Epithelial cell of alveolus of lung (primary cell): ENCODE measurements around the gene SVOP. TPM values are rescaled to one million over a fixed set of nuclear protein-coding genes. Genes with fewer than 3 reads are reported as not detected.

ENCODE experiments used
- total RNA-seq: library from RNA; depleted of rRNA; stranded (reverse); fragments of >200 nt; gene quantifications from 2 replicates; pipeline ENCODE4 v1.2.1, GENCODE V29; 2015

SVOP gene, protein sequence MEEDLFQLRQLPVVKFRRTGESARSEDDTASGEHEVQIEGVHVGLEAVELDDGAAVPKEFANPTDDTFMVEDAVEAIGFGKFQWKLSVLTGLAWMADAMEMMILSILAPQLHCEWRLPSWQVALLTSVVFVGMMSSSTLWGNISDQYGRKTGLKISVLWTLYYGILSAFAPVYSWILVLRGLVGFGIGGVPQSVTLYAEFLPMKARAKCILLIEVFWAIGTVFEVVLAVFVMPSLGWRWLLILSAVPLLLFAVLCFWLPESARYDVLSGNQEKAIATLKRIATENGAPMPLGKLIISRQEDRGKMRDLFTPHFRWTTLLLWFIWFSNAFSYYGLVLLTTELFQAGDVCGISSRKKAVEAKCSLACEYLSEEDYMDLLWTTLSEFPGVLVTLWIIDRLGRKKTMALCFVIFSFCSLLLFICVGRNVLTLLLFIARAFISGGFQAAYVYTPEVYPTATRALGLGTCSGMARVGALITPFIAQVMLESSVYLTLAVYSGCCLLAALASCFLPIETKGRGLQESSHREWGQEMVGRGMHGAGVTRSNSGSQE
- not detected in 2 replicates for total RNA-seq

DNA sequence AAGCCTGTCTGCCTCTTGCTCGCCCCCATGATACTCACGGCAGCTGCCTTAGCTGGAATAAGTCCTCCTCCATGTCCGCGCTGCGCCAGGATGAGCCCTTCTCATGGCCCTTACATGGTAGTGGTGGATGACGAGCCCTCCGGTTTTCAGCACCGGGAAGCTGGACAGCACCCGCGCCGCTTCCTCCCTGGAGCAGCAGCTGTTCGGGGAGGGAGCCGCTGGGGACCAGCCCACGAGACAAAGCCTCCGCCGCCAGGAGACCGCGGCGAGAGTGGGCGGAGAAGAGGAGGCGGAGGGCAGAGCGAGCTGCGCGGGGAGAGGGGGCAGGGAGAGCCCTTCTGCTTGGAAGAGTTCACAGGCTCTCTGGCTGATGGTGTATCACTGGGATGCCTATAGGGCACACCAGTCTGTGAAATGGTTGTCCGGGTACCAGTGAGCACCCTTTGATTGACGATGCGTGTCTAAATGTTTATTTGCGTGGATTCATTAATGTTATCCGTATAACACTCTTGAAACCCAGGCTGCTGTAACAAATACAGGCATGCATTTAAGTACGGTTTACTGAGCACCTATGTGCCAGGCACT is at the start of gene SVOP:
SVOP (minus strand) TSS at position 273 of the 585 bp plus-strand sequence; CDS start at position 73, 200 bp downstream.

DNA sequence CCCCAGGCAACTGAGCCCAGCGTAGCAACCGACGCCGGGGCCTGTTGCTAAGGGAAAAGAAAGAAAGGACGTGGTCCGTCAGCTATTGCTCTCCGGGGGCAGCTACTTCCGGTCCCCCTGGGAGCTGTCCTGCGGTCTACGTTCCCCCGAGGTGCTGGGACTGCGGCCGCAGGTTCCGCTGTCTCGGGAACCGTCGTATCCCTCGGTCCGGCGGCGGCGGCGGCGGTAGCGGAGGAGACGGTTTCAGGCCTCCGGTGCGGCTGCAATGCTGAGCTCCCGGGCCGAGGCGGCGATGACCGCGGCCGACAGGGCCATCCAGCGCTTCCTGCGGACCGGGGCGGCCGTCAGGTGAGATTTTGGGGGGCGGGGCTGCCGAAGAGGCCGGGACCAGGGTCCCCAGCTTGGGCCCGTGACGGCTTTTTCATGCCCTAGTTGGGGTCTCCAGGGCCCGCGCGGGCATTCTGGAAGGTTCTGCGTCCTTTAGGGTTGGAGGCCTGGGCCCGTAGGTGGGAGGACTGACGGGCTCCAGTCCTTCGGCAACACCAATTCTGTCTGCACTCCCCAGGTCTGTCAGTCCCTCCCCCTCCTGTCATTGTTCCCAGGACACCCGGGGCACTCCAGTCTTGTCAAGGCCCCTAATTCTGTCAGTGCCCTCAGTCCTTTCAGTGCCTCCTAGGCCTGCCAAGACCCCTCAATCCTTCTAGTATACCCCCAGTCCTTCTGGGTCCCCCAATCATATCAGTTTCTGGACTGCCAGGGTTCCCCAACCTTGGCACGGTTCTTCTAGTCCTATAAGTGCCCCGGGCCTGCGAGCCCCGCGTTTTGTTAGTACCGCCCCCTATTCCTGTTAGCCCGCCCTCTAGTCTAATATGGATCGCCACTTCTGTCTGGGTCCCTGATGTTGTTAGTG is 31.8 kb upstream of the SVOP start, which contains the start of gene USP30:
USP30 (plus strand) TSS at position 163 of the 910 bp plus-strand sequence; CDS start at position 266, 103 bp downstream.

DNA sequence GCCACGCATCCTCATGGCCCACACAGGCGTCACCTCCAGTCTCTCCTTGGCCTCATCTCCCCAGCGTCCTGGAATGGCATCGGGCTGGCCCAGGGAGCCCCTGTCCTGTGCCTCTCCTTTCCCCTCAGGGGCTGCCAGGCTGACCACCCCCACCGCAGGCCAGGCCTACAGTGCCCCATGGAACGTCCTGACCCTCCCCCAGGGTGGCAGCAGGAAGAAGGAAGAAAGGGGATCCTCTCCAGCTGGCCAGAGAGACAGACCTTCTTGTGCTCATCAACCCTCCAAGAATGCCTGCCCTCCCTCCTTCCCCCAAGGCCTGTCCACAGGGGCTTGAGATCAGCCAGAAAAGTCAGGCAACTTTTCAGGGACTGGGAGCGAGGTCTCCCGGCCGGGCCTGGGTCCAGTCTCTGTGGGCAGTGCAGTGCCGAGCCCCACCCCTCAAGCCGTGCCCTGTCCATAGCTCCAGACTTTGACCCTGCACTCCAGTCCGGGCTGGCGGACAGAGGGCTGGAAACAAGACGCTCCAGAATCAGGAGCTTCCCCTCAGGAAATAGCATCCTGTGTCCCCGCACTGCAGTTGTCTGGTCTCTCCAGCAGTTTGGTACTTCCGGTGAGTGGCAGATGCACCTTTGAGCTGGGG is 141.1 kb downstream of the SVOP start, which contains the start of gene DAO:
DAO (plus strand) TSS at position 478 of the 640 bp plus-strand sequence. CDS start 4,915 bp downstream, outside the sequence.

Other genes starting within 250 kb of the SVOP start
- 19.7 and 22.7 TPM in 2 replicates for gene SSH1, start 163.5 kb downstream of the SVOP start, total RNA-seq
- not detected in 2 replicates for gene DAO, start 141.0 kb downstream of the SVOP start, total RNA-seq
- 11.1 and 12.1 TPM in 2 replicates for gene USP30, start 31.5 kb upstream of the SVOP start, total RNA-seq
- gene ALKBH2, start 72.4 kb upstream of the SVOP start, total RNA-seq = 18.0 and 23.7 TPM in 2 replicates
- gene UNG, start 76.5 kb upstream of the SVOP start, total RNA-seq = 29.6 and 30.3 TPM in 2 replicates
- 2.6 and 3.4 TPM in 2 replicates for gene ACACB, start 95.5 kb upstream of the SVOP start, total RNA-seq